Psoas muscle (tissue), 8 donors: ENCODE data around the gene PCOLCE2. TPM values are rescaled to one million over a fixed set of nuclear protein-coding genes. Genes with fewer than 3 reads are reported as not detected.

Experiments
- ATAC-seq, 4 donors: fragments of 200-7000 bp; cut with Tn5 transposase; one replicate each; pipeline ENCODE4 v1.9.1; 2020; ENCODE audit warnings: moderate library complexity in 3 of 4, mild to moderate bottlenecking in 2 of 4
- DNase-seq, 2 donors: peaks; one replicate each; pipeline ENCODE4 v3.0.0-alpha.2; 2020
- H3K27ac ChIP-seq: fragments of 200-600 bp; one replicate; pipeline ENCODE4 v1.8.0; 2022
- H3K27me3 ChIP-seq, 3 donors: fragments of 200-600 bp in 1 of 3; one replicate each; pipeline versions ENCODE4 v1.6.1 to v1.8.0; 2013 to 2022; ENCODE audit warnings: low read length in 2 of 3, mild to moderate bottlenecking in 2 of 3, moderate library complexity in 1 of 3; ENCODE audit not compliant: insufficient read depth in 3 of 3
- H3K36me3 ChIP-seq, 2 donors: fragments of 200-600 bp in 1 of 2; one replicate each; pipeline versions ENCODE4 v1.6.1 to v1.8.0; 2013 to 2022; ENCODE audit warnings: low read depth in 1 of 2, mild to moderate bottlenecking in 1 of 2, moderate library complexity in 1 of 2; ENCODE audit not compliant: insufficient read depth in 1 of 2
- H3K4me1 ChIP-seq: fragments of 200-600 bp; one replicate; pipeline ENCODE4 v1.8.0; 2022
- H3K4me3 ChIP-seq: fragments of 200-600 bp; one replicate; pipeline ENCODE4 v1.8.0; 2022; ENCODE audit warnings: mild to moderate bottlenecking
- H3K9me3 ChIP-seq: fragments of 200-600 bp; one replicate; pipeline ENCODE4 v1.8.0; 2022
- WGBS, 3 donors: extraction: QIAGEN DNeasy Blood & Tissue Kit; methylation state at CpG; one replicate each; pipeline versions ENCODE4 v1.1.6 to v1.1.7; 2013; 5-methylcytosine and 5-hydroxymethylcytosine counted together
- intact Hi-C, 2 donors: fragments of 100-400 bp; cut with DNase I; formaldehyde crosslinking; loops; one replicate each; pipeline versions ENCODE4 v1.11.0 to v1.14.2; 2022
- polyA plus RNA-seq, 3 donors: library from polyadenylated mRNA; stranded (reverse); fragments of 200-250 nt; gene quantifications; one replicate each; pipeline ENCODE4 v1.2.3, GENCODE V29; 2013
- total RNA-seq, 4 donors: library from RNA; stranded (reverse); fragmentation: NEBNext Ultra II Directional in 2 of 4; extraction: Animal tissue kit (Norgen Biotek cat#: 25700) in 2 of 4; gene quantifications; one replicate each; pipeline versions ENCODE4 v1.2.1 to v1.2.4, GENCODE V29; 2021 to 2023
- TF ChIP-seq, protein P1 (sequence below): fragments of 200-600 bp; IDR thresholded peaks from one replicate; pipeline ENCODE4 v1.8.0; 2022; ENCODE audit warnings: antibody characterized with exemption
- donor health status: healthy with polysubstance abuse.
- donor health status: DM: no; HTN: no; CAD: no; lungs with moderate emphysema.
- donor health status: Bipolar disorder and iron deficiency.
- donor health status: healthy.
- donor health status: DM: yes; HTN: yes; CAD: no.
- donor health status: DM: no; HTN: no; CAD: no.
- donor health status: DM: no; HTN: no; CAD: no.
- donor health status: DM: yes; HTN: yes; CAD: no.

The PCOLCE2 gene
- total and polyA plus RNA-seq, 7 donors, result 1.4 to 8.9 (median 3.6) TPM

- TF ChIP-seq, protein P1, sequence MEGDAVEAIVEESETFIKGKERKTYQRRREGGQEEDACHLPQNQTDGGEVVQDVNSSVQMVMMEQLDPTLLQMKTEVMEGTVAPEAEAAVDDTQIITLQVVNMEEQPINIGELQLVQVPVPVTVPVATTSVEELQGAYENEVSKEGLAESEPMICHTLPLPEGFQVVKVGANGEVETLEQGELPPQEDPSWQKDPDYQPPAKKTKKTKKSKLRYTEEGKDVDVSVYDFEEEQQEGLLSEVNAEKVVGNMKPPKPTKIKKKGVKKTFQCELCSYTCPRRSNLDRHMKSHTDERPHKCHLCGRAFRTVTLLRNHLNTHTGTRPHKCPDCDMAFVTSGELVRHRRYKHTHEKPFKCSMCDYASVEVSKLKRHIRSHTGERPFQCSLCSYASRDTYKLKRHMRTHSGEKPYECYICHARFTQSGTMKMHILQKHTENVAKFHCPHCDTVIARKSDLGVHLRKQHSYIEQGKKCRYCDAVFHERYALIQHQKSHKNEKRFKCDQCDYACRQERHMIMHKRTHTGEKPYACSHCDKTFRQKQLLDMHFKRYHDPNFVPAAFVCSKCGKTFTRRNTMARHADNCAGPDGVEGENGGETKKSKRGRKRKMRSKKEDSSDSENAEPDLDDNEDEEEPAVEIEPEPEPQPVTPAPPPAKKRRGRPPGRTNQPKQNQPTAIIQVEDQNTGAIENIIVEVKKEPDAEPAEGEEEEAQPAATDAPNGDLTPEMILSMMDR, result no peak
- Histone ChIP-seq H3K36me3 (no peaks in the 10 kb centered on the region), H3K9me3 (no peaks in the 10 kb centered on the region), H3K27me3 (no peaks in the 10 kb centered on the region), H3K4me1 (no peaks in the 10 kb centered on the region), H3K27ac (no peak overlapping the region), H3K4me3 (no peak overlapping the region)
- no peak for DNase-seq
- ATAC-seq, result no peak
- intact Hi-C loops, result no loop called here
- 94 to 97% (median 96%) methylated on average over 3 of the region's 3 CpGs for WGBS, 3 donors
These were observed 39.7 kb downstream of the PCOLCE2 start for GRCh38 chr3:142849148-142849547.

DNA sequence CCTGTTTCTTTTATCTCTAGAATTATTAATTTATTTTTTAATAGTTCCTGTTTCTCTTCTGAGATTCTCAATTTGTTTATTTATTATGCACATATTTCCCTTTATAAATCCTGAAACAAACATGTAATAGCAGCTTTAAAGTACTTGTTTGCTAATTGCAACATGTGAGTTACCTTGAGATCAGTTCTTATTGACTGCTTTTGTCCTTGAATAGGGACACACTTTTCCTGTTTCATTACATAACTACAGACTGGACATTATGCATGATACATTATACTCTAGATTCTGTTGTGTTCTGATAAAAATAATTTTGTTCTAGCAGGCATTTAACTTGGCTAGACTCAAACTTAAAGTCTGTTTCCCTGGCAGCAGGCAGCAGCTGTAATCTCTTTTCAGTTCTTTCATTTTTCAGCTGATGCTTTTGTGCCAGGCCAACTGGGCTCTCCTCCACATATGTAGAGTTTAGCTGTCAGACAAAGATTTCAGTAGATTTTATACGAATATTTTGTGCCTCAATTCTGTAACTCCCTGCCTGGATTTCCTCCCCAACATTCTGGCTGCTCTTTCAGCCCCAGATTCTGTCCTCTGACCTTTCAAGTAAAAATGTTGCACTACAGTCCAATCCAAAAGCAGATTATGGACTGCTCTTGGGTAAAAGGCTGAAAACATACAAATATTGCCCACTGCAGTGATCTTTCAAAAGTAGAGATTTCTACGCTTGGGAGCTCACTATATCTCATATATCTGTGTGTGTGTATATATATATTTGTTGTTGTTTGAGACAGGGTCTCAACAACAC, 41.9 kb downstream of the PCOLCE2 start:
- DNase-seq, result no peak
- intact Hi-C loops, result no loop called here
- no peak for ATAC-seq
- Histone ChIP-seq H3K9me3 (no peaks in the 10 kb centered on the region), H3K27ac (no peak overlapping the region), H3K36me3 (no peaks in the 10 kb centered on the region), H3K4me1 (no peaks in the 10 kb centered on the region), H3K27me3 (no peaks in the 10 kb centered on the region), H3K4me3 (no peak overlapping the region)
- TF ChIP-seq, protein P1, result no peak
- 31 to 40% (median 37%) methylated on average over 2 of the region's 2 CpGs for WGBS, 3 donors

DNA sequence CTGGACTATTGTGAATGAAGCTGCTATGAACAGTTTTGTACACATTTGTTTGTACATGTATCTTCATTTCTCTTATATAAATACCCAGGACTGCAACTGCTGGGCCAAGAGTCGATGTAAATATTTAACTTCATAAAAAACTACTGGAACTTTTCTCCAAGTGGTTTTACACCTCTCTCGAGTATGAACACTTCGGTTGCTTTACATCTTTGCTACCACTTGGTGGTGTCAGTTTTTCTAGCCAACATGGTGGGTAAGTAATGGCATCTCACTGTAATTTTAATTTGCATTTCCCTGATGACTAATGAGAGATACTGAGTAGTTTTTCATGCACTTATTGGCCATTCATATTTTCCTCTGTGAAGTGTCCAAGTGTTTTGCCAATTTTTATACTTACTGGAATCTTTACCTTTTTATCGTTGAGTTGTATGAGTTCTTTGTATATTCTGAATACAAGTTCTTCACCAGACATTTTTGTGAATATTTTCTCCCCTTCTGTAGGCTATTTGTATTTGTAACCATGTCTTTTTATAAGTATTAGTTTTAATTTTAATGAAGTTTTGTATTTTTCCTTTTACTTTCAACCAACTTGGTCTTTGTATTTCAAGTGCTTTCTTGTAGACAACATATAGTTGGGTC, 44.4 kb downstream of the PCOLCE2 start:
- TF ChIP-seq, protein P1, result no peak
- ATAC-seq (no peak), DNase-seq (no peak)
- 68 to 76% (median 69%) methylated on average over 4 of the region's 4 CpGs for WGBS, 3 donors
- H3K27me3 ChIP-seq, result no peaks in the 10 kb centered on the region
- H3K36me3 ChIP-seq, result no peaks in the 10 kb centered on the region
- no peak overlapping the region for H3K4me3 ChIP-seq
- no peaks in the 10 kb centered on the region for H3K9me3 ChIP-seq
- no peak overlapping the region for H3K27ac ChIP-seq
- no peaks in the 10 kb centered on the region for H3K4me1 ChIP-seq
- intact Hi-C loops, result no loop called here

DNA sequence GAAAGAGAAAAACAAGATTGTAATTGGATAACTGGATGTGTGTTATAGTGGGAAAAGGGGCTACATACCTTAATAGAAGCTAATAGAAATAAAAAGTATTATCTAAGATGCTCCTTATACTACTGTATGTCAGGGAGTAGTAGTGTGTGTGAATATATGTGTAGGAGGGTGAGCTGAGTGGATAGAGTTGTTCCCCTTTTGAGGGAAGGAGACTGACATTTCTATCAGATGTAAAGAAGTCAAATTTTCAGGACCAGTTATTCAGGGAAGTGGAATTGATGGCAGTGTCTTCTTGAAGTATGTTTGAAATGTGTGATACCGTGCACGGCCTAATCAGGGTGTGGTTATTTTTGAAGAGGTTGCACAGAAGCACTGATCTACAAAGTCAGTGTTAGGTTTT, 49.1 kb downstream of the PCOLCE2 start:
- no peaks in the 10 kb centered on the region for H3K27me3 ChIP-seq
- no peaks in the 10 kb centered on the region for H3K4me1 ChIP-seq
- TF ChIP-seq, protein P1, result no peak
- H3K36me3 ChIP-seq, result no peaks in the 10 kb centered on the region
- H3K9me3 ChIP-seq, result no peaks in the 10 kb centered on the region
- DNase-seq (no peak), ATAC-seq (no peak)
- no peak overlapping the region for H3K4me3 ChIP-seq
- intact Hi-C loops, result no loop called here
- WGBS, 3 donors, result 81 to 94% (median 86%) methylated on average over 2 of the region's 2 CpGs
- H3K27ac ChIP-seq, result no peak overlapping the region
